Measurements from ENCODE around the gene CDK5RAP2.

The CDK5RAP2 gene

GRCh38 chr9:120348951-120349429 is 231.0 kb downstream of the CDK5RAP2 start:
- DNase-seq (ENCODE audit: low read depth), result no peak

- no peak for DNase-seq (ENCODE audit: low read depth)
These were observed 234.6 kb downstream of the CDK5RAP2 start for GRCh38 chr9:120345379-120345778.

- DNase-seq (ENCODE audit: low read depth), result peak; percentile 32
These were observed 235.7 kb downstream of the CDK5RAP2 start for GRCh38 chr9:120344230-120344629.

- no peak for DNase-seq (ENCODE audit: low read depth)
These were observed 236.6 kb downstream of the CDK5RAP2 start for GRCh38 chr9:120343416-120343815.

All from GM04504 (cell line).